GM12891 (cell line): Measurements from ENCODE around the gene GDPD1.

Experiments
- POLR2A ChIP-seq: IDR thresholded peaks from 2 replicates; pipeline ENCODE4 v1.6.1; 2011; ENCODE audit warnings: low read depth, low read length, control low read depth
- TAF1 ChIP-seq: IDR thresholded peaks from 2 replicates; pipeline ENCODE4 v1.6.1; 2011; ENCODE audit warnings: low read depth, low read length, control low read depth

DNA sequence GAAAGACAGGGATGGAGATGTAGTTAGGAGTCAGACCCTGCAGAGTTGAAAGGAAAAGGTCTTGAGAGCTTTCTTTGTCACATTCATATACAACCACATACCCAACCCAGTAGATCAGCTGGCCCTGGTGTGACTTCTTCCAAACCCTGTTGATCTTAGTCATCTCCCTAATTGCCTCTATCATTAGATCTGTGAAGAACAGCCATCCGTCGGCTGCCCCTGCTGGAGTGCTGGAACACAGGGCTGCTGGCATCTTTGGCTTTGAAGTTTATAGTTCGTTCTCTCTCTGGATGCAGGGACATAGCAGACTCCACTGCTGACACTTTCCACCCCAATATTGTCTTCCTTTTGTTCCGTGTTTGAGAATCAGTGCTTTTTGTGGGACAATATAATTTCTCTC lies 20.9 kb upstream of the GDPD1 start:
- TF ChIP-seq POLR2A (no peak), TAF1 (no peak)
